Measurements from ENCODE around the gene COBL. TPM values are rescaled to one million over a fixed set of nuclear protein-coding genes. Genes with fewer than 3 reads are reported as not detected.
"Not testable (repeated sequence)": the region's sequence is repeated elsewhere in the genome, so short reads cannot be mapped to it uniquely, and the experiment has no call there.

COBL gene
- total and polyA plus RNA-seq, 12 donors, result 0.09 to 1.4 (median 0.53) TPM

DNA sequence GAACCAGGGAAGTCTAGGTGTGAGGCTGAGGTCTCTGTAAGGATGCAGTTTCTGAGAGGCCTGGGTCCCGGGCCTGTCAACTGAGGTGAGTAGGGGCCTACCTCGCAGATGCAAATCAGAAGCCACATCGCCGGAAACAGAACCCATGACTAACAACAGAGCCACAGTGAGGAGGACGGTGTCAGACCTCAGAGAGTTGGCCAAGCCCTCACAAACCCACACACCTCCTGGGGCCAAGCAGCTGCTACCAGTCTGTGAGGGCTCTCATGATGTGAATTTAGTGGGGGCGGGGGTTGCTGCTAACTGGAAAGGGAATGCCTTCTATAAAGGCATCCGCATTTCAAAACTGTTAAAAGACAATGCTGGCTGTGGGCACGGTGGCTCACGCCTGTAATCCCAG is 103.0 kb downstream of the COBL start:
- H3K9me3 ChIP-seq (replicated peaks in 1 of 3), result no peaks in the 10 kb centered on the region
- H3K27me3 ChIP-seq, result no peaks in the 10 kb centered on the region
- DNase-seq, result no peak
- H3K36me3 ChIP-seq (replicated peaks in 1 of 2), result no peaks in the 10 kb centered on the region
- H3K4me1 ChIP-seq (replicated peaks in 1 of 2), result no peaks in the 10 kb centered on the region
- 89 to 95% (median 91%) methylated on average over 6 to 9 of the region's 9 CpGs for WGBS, 4 donors
- intact Hi-C loops (cut with DNase I), result no loop called here
- no peak for TF ChIP-seq POLR2A (IDR thresholded peaks at IDR 0.05)
- TF ChIP-seq, protein P1, sequence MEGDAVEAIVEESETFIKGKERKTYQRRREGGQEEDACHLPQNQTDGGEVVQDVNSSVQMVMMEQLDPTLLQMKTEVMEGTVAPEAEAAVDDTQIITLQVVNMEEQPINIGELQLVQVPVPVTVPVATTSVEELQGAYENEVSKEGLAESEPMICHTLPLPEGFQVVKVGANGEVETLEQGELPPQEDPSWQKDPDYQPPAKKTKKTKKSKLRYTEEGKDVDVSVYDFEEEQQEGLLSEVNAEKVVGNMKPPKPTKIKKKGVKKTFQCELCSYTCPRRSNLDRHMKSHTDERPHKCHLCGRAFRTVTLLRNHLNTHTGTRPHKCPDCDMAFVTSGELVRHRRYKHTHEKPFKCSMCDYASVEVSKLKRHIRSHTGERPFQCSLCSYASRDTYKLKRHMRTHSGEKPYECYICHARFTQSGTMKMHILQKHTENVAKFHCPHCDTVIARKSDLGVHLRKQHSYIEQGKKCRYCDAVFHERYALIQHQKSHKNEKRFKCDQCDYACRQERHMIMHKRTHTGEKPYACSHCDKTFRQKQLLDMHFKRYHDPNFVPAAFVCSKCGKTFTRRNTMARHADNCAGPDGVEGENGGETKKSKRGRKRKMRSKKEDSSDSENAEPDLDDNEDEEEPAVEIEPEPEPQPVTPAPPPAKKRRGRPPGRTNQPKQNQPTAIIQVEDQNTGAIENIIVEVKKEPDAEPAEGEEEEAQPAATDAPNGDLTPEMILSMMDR (IDR thresholded peaks at IDR 0.05), result no peak
- no peak overlapping the region for H3K4me3 ChIP-seq
- no peak overlapping the region for H3K27ac ChIP-seq

DNA sequence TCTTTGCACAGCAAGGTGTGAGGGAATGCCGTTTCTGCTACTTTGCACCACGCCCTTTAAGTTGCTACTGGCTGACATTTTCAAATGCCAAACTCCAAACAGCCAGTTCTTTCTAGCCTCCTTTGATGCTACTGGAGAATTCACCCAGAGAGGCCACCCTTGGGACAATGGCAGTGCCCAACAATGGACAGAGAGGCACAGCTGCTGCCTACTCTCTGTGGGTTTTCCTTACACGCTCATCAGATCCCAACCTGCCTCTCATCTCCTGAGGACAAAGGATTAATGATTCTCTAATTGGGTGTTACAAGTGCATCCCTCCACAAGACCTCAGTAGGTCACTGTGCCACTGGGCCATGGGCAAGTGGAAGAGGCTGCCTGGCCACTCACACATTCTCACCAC is 105.8 kb downstream of the COBL start:
- DNase-seq, result no peak
- intact Hi-C loops (cut with DNase I), result no loop called here
- 74 to 92% (median 79%) methylated on average over 3 of the region's 3 CpGs for WGBS, 4 donors
- Histone ChIP-seq H3K9me3 (replicated peaks in 1 of 3) (no peaks in the 10 kb centered on the region), H3K4me3 (no peak overlapping the region), H3K36me3 (replicated peaks in 1 of 2) (no peaks in the 10 kb centered on the region), H3K4me1 (replicated peaks in 1 of 2) (no peaks in the 10 kb centered on the region), H3K27me3 (no peaks in the 10 kb centered on the region), H3K27ac (no peak overlapping the region)
- no peak for TF ChIP-seq POLR2A (IDR thresholded peaks at IDR 0.05)
- TF ChIP-seq, protein P1 (IDR thresholded peaks at IDR 0.05), result no peak

DNA sequence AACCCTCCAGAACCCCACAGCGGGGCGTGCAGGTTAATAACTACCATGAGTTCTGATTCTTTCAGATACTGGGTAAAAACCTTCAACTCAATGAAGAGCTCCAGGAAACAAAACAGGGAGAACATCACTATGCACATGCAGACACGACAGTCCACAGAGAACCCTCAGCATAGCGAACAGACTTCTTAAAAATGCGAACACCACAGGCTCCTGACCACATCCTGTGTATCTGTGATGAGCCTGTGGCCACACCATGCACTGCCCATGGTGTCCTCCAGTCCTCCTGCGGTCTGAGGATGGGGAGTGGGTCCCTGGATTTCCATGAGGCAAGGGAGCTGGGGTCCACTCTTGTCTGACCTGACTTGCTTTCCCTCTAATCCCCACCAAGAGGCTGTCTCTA is 107.2 kb downstream of the COBL start:
- intact Hi-C loops (cut with DNase I), result no loop called here
- TF ChIP-seq, protein P1 (IDR thresholded peaks at IDR 0.05), result no peak
- TF ChIP-seq POLR2A (IDR thresholded peaks at IDR 0.05), result no peak
- 83 to 88% (median 85%) methylated on average over 3 to 6 of the region's 6 CpGs for WGBS, 4 donors

DNA sequence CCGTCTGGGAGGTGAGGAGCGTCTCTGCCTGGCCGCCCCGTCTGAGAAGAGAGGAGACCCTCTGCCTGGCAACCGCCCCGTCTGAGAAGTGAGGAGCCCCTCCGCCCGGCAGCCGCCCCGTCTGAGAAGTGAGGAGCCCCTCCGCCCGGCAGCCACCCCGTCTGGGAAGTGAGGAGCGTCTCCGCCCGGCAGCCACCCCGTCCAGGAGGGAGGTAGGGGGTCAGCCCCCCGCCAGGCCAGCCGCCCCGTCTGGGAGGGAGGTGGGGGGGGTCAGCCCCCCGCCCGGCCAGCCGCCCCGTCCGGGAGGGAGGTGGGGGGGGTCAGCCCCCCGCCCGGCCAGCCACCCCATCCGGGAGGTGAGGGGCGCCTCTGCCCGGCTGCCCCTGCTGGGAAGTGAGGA is 108.5 kb downstream of the COBL start:
- H3K36me3 ChIP-seq (replicated peaks in 1 of 2); H3K9me3 ChIP-seq (replicated peaks in 1 of 3); H3K27ac ChIP-seq; H3K4me3 ChIP-seq; DNase-seq; intact Hi-C loops (cut with DNase I); H3K27me3 ChIP-seq; H3K4me1 ChIP-seq (replicated peaks in 1 of 2): not testable (repeated sequence)
- WGBS, 4 donors, result 92 to 94% methylated on average over 15 to 23 of the region's 30 CpGs; no CpG with 5 or more reads in 2 of the 4 donors

More for the DNA sequence above, 107.2 kb downstream of the COBL start:
- Histone ChIP-seq H3K9me3 (replicated peaks in 1 of 3) (no peaks in the 10 kb centered on the region), H3K4me1 (replicated peaks in 1 of 2) (no peaks in the 10 kb centered on the region), H3K27me3 (no peaks in the 10 kb centered on the region), H3K4me3 (no peak overlapping the region), H3K27ac (no peak overlapping the region), H3K36me3 (replicated peaks in 1 of 2) (no peaks in the 10 kb centered on the region)
- DNase-seq, result no peak

DNA sequence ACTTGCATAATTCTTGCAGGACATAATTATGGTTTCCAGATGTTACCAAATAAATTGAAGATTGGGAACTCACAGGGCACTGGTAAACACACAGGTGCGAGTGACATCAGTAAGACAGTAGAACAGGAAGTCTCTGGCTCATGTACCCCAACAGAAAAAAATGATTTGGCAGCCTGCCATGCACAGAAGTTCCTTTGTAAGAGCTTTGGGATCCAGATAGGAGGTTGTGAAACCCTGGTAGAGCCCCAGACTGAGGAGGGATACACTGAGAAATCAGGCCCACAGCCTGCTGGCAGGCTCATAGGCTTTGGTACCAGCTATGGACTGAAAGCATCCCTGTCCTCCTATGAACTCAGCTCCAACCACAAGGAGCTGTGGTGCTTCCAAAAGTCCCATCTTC is 118.0 kb downstream of the COBL start:
- H3K4me1 ChIP-seq (replicated peaks in 1 of 2), result no peaks in the 10 kb centered on the region
- no peak for DNase-seq
- no peak for TF ChIP-seq POLR2A (IDR thresholded peaks at IDR 0.05)
- TF ChIP-seq, protein P1 (IDR thresholded peaks at IDR 0.05), result no peak
- H3K36me3 ChIP-seq (replicated peaks in 1 of 2), result no peaks in the 10 kb centered on the region
- H3K9me3 ChIP-seq (replicated peaks in 1 of 3), result no peaks in the 10 kb centered on the region
- no peak overlapping the region for H3K27ac ChIP-seq
- no peaks in the 10 kb centered on the region for H3K27me3 ChIP-seq
- WGBS, 4 donors, result 50 to 75% (median 60%) methylated on average over 1 of the region's 1 CpG
- intact Hi-C loops (cut with DNase I), result no loop called here
- H3K4me3 ChIP-seq, result no peak overlapping the region

Data from adrenal gland (tissue), 12 donors.